GM10266 (cell line): ENCODE results near the gene MEX3C.

Experiments used
- DNase-seq: peaks from one replicate; pipeline ENCODE4 v3.0.0; 2012; ENCODE audit errors: extremely low spot score
- CTCF ChIP-seq: IDR thresholded peaks from 2 replicates; pipeline ENCODE4 v1.5.1; 2012; ENCODE audit warnings: mild to moderate bottlenecking, low read depth; ENCODE audit not compliant: control insufficient read depth, insufficient read depth; ENCODE audit errors: missing control alignments

MEX3C gene

GRCh38 chr18:51171625-51172259 is 25.7 kb downstream of the MEX3C start:
- no peak for TF ChIP-seq CTCF
- no peak for DNase-seq

GRCh38 chr18:51171223-51171622 is 26.3 kb downstream of the MEX3C start:
- no peak for TF ChIP-seq CTCF
- no peak for DNase-seq

- no peak for DNase-seq
- TF ChIP-seq CTCF, result no peak
Measured at GRCh38 chr18:51170664-51171063, 26.8 kb downstream of the MEX3C start.

GRCh38 chr18:51169731-51170130 is 27.8 kb downstream of the MEX3C start:
- no peak for TF ChIP-seq CTCF
- no peak for DNase-seq

- TF ChIP-seq CTCF, result no peak
- DNase-seq, result no peak
Measured at GRCh38 chr18:51168960-51169662, 28.4 kb downstream of the MEX3C start.

- no peak for TF ChIP-seq CTCF
- no peak for DNase-seq
Measured at GRCh38 chr18:51168026-51168742, 29.3 kb downstream of the MEX3C start.

GRCh38 chr18:51165296-51165695 is 32.2 kb downstream of the MEX3C start:
- TF ChIP-seq CTCF, result no peak
- no peak for DNase-seq
